Smooth muscle cell of the brain vasculature (primary cell): ENCODE measurements around the gene ZNF208.
"Not testable (repeated sequence)": the region's sequence is repeated elsewhere in the genome, so short reads cannot be mapped to it uniquely, and the experiment has no call there.

Experiments used
- DNase-seq: peaks from one replicate; pipeline ENCODE4 v3.0.0-alpha.2; 2012; ENCODE audit warnings: low read depth, low spot score

Gene ZNF208

DNA sequence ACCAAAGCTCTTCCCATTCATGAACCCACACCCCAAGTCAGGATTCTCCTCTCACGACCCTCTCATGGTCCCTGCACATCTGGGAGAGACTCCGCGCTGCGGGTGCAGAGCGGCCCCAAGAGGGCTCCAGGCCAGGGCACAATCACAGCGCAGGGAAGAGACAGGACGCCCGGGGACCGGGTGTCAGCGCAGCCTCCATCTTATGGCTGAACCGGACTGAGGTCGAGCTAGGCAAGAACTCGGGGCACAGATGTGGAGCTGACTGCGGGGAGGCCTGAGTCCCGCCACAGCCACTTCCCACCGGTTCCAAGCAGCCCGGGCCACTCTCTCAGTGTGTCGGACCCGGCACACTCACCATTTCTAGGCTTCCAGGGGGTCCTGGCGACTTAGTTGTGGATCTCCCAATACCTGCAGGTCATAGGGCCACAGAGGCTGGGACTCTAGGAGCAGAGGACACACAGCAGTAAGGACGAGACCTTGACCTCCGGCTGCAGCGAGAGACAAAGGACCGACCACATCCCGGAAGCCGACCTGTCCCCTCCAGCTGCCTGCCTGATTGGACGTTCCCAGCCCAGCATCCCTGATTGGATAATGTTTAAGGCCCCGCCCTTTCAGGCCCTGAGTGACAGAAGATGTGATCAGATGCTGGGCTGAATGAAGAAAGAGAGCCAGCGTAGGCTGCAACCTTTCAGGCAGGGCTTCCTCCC is at the start of gene ZNF208:
TSS of gene ZNF208 (minus strand) at position 507 of the 707 bp plus-strand sequence. CDS start at position 358, 149 bp downstream.
- not testable (repeated sequence) for DNase-seq

DNA sequence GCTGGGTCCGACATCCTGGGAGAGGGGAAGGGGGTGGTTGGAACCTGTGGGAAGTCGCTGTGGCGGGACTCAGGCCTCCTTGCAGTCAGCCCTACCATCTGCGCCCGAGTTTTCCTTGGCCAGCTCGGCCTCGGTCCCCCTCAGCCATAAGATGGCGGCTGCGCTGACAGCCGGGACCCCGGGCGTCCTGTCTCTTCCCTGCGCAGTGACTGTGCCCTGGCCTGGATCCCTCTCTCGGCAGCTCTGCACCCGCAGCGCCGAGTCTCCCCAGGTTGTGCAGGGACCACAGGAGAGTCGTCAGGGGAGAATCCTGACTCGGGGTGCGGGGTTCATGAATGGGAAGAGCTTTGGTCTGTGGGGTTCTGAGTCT is 41.9 kb upstream of the ZNF208 start:
- DNase-seq = no peak

DNA sequence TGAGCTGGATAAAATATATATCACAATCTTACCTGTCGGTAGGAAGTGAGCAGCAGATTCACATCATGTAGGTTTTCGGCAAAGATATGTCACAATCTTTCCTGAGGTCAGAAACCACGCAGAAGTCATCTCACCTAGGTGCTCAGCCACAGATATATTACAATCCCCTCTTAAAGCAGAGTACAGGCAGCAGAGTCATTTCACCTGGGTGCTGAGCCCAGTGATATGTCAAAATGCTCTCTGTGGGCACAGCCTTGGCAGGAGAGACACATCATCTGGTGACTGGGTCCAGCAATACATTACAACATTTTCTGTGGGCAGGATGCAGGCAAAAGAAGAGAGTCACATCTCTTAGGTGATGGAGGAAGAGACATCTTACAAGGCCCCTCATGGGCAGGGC is 30.4 kb upstream of the ZNF208 start:
- DNase-seq = not testable (repeated sequence)

DNA sequence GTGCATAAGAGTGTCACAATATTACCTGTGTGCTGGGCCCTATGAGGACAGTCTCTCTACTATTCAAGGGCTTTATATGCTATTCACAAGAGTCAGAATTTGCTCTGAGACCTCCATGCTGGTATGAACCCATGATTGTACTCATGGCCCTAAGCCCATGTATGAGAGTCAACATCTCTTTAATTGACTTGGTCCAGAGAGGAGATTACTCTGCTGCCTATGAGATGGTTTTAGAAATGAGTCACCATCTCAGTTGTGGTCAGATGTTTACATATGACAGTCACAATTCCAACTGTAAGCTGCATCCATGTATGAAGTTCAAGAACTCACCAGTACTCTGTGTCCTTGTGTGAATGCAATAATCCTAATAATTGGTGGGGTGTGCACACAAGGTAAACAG is 19.9 kb upstream of the ZNF208 start:
- DNase-seq = no peak

DNA sequence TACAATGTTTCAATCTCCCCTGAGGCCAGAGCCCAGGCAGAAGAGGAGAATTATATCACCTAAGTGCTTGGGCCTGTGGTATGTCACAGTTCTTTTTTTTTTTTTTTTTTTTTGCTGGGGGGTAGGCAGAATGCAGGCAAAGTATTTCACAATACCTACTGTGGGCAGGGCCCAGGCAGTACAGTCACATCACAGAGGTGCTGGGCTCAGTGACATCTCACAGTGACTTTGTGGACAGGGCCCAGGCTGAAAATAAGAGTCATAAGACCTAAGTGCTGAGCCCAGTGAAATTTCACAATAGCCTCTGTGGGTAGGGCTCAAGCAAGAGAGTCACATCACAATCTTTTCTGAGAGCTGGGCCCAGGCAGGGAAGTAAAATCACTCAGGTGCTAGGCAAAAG is 15.9 kb upstream of the ZNF208 start:
- DNase-seq = no peak

DNA sequence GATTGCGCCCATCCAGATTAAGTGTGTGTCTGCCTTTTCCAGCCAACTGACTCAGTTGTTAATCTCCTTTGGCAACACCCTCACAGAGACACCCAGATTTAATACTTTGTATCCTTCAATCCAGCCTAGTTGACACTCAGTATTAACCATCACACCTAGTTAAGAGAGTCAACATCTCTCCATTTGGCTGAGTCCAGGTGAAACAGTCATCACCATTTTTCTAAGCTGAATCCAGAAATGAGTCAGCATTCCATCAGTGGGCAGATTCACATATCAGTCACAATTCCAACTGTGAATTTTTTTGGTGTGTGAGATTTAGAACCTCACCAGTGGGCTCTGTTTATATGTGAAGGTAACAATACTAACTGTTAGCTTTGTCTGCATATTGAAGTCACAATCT is 14.8 kb upstream of the ZNF208 start:
- DNase-seq = not testable (repeated sequence)

DNA sequence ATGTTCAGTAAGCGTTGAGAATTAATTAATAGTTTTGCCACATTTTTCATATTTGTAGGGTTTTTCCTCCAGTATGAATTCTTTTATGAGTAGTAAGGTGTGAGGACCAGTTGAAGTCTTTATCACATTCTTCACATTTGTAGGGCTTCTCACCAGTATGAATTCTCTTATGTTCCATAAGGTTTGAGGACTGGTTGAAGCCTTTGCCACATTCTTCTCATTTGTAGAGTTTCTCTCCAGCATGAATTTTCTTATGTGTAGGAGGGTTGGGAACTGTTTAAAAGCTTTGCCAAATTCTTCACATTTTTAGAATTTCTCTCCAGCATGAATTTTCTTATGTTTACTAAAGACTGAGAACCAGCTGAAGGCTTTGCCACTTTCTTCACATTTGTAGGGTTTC is 40.3 kb downstream of the ZNF208 start:
- no peak for DNase-seq

DNA sequence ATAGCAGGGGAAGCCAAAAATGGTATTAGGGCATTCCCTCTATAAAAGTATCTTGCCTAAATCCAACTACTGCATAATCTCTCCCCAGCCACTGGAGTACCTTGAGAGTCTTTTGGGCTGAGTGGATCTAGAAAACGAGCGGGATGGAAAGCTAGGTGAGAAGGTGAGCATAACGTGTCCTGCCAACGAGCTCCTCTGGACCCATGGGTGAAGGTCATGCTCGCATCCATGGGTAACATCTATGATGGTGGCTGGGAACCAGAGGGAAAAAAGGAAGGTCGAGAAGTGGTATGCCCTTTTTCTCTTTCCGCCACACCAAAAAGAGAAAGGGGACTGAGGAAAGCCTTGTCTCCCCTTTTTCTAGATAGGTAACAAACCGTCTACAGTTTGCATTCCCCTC is 63.0 kb downstream of the ZNF208 start:
- no peak for DNase-seq

DNA sequence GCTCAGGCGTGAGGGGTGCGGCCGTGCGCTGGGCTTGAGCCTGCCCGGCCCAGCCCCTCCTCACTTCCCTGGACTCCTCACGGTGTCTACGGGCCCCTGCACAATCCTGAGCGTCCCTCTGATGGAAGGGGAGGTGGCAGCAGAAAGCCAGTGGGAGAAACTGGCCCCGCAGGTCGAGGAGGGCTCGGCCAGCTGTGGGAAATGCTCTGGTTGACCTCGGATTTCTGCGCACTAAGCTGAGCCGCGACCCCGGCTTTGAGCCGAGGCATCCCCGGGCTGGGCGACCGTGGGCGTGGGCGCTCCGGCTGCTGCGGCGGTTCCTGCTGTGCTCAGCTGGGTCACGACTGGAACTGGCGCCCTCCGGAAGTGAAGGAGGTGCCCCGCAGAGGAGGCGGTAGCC is 70.1 kb downstream of the ZNF208 start:
- DNase-seq = no peak

DNA sequence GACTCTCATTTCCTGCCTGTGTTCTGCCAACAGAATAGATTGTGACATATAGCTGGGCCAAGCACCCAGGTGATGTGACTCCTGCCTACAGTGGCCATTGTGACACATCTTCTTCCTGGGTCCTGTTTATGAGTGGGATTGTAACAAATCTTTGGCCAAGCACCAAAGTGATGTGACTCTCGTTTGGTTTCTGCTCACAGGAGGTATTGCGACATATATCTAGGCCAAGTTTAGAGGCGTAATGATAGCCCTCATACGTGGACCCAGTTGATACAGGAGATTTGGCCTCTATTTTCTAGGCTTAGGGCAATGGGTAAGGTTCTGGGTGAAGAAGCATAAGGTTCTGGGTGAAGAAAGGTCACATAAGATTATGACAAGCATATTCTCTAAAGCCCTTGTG is 76.2 kb downstream of the ZNF208 start:
- no peak for DNase-seq

DNA sequence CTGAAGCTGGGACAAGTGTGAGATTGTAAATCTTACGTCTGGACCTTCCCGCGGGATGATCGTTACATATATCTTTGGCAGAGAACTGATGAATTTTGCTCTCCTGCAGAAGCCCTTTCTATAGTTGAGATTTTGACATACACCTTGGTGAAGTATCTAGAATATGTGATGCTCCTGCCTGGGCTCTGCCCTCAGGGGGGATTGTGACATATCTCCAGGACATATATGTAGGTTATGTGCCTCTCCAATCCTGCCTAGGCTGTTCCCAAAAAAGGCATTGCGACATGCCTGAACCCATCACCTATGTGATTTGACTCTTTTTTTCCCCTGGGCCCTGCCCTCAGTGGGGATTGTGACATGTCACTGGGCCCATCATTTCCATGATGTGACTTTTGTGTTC is 76.6 kb downstream of the ZNF208 start:
- no peak for DNase-seq

DNA sequence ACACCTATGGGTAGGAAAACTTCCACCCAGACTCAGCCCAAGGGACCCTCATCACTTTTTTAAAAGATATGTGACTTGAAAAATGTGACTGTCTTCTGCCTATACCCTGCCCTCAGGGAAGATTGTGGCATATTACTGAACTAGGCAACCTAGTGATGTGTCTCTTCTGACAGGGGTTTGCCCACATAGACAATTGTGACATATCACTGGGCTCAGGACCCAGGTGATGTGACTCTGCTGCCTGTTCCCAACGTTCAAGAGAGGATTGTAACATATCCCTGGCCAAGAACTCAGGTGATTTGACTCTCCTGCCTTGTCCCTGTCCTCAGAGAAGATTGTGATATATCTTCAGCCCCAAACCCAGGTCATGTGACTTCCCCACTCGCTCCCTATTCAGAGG is 88.5 kb downstream of the ZNF208 start:
- DNase-seq = no peak

DNA sequence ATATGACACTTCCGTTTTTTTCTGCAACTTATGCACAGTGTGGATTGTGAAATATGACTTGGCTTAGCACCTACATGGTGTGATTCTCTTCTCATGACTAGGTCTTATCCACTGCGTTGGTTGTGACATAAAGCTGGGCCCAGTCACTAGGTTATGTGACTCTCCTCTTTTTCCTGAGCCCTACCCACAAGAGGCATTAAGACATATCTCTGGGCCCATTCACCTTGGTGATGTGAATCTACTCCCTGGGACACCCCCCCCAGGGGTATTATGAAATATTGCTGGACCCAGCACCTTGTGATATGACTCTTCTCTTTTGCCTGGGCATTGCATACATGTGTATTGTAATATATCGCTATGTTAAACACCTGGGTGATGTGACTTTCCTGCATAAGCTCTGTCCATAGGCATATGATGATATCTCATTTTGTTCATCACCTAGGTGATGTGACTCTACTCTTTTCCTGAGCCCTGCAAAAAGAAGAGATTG is 89.0 kb downstream of the ZNF208 start:
- DNase-seq = no peak

DNA sequence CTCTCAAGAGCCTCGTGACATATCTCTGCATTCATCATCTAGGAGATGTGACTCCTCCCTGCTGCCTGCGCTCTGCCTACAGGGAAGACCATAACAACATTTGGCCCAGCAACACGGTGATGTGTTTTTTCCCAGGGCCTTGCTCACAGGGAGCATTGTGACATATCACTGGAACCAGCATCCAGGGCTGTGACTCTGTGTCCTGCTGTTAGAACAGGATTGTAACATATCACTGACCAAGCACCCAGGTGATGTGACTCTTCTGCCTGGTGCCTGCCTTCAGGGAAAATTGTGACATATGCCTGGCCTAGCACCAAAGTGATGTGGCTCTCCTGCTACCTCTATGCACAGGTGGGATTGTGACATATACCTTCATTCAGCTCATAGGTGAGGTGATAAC is 95.3 kb downstream of the ZNF208 start:
- DNase-seq = no peak

DNA sequence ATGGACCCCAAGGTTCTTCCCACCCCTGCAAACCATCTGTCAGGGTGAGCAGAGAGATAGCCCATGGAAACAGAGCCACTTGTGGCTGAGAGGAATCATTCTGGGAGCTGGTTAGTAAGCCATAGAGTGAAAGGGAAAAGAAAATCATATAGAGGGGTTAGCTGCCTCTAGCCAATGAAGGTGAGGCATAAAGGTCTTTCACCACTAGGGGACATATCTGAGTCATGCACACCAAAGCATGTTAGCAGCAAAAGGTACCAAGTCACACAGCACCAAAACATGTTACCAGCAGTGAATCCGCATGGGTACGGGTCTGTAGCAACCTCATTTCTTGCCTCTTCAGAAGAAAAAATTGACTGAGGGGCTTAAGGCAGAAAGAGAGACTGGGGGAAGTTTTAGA is 98.1 kb downstream of the ZNF208 start:
- DNase-seq = no peak

DNA sequence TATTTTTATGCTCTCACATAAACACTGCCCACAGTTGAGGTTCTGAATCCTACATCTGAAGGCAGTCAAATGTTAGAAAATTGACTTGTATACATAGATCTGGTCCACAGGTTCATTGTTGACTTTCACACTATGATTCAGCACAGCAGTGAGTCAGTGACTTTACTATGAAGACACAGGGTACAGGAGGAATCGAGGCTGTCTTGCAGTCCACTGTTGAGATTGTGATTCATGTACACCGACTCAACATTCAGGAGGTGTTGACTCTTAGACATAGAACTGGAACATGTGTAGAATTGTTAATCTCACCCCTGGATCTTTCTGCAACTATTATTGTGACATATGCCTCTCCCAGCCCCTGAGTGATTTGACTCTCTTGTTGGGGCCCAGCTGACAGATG is 100.4 kb downstream of the ZNF208 start:
- DNase-seq = no peak

DNA sequence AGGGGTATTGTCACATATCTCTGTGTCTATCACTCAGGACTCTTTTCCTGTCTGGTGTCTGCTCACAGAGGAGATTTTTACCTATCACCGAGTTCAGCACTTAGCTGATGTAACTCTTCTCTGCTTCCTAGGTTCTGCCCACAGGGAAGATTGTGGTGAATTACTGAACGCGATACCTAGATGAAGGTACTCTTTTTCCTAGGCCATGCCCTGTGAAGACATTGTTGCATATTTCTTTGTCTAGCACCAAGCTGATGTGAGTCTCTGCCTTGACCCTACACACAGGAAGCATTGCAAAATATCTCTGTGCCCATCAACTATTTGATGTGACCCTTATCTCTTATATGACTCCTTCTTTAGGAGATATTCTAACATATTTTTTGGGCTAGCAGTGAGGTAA is 102.7 kb downstream of the ZNF208 start:
- DNase-seq = no peak

DNA sequence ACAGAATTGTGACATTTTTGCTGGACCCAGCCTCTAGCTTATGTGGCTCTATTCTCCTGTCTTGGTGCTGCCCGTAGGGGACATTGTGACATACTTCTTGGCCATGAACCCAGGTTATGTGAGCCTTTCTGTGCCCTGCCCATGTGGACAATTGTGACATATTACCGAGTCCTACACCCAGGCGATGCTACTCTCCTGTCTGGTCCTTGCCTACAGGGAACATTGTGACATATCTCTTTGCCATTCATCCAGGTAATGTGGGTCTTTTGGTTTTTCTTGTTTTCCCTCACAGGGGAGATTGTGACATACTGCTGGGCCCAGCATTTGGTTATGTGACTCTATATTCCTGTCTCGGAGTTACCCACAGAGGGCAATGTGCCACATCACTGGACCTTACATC is 103.2 kb downstream of the ZNF208 start:
- no peak for DNase-seq

DNA sequence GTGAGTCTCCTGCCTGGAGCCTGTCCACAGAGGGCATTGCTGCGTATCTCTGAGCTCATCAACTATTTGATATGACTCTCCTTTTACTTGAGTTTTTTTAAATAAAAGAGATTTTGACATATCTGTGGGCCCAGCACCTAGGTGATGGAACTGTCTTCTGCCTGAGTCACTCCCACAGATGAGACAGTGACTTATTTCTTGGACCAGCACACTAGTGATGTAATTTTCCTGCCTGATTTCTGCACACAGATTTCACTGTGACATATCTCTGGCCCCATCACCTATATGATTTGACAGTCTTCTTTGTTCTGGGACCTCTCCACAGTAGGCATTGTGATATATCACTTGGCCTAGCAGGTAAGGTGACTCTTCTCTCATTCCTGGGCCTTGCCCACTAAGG is 108.2 kb downstream of the ZNF208 start:
- DNase-seq = no peak

DNA sequence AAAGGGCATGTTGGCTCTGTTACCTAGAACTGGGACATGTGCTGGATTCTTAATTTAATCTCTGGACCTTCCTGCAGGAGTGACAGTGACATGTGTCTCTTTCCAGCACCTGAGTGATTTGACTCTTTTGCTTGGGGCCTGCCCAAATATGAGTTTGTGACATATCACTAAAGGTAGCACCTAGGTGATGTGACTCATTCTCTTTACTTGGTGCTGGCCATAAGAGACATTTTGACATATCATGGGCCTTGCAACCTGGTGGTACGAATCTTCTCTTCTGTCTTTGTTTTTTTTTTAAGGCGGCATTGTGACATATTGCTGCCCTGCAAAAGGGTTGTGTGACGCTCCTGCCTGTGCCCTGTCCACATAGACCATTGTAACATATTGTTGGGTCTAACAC is 108.9 kb downstream of the ZNF208 start:
- DNase-seq = no peak

DNA sequence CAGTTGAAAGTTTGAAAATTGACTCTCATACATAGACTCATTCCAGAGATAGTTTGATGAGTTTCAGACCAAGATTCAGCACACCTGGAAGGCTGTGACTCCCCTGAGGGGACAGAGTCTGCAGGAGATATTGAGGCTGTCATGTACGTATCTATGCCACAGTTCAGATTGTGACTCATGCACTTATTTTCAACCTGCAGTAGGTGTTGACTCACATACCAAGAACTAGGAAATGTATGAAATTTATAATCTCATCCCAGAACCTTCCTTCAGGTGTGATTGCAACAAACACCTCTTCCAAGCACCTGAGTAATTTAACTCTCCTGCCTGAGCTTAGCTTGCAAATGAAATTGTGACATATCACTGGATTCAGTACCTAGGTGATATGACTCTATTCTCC is 110.3 kb downstream of the ZNF208 start:
- DNase-seq = no peak

DNA sequence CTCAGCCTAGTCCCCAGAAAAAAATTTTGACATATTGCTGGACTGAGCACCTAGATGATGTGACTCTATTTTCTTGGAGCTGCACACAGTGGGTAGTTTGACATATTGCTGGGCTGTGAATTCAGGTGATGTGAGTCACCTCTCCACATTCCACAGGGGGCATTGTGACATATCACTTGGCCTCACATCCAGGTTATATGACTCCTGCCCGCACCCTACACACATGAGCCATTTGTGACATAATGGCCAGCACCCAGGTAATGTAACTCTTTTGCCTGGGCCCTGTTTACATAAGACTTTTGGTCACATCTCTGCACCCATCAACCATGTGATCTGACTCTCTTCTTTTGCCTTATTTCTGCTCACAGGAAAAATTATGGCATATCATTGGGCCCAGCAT is 119.7 kb downstream of the ZNF208 start:
- no peak for DNase-seq

DNA sequence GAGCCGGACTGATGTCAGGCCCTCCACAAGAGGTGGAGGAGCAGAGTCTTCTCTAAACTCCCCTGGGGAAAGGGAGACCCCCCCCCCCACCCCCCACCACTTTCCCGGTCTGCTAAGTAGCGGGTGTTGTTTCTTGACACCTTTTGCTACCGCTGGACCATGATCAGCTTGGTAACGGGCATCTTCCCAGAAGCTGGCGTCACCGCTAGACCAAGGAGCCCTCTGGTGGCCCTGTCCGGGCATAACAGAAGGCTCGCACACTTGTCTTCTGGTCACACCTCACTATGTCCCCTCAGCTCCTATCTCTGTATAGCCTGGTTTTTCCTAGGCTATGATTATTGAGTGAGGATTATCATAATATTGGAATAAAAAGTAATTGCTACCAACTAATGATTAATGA is 120.7 kb downstream of the ZNF208 start:
- not testable (repeated sequence) for DNase-seq

DNA sequence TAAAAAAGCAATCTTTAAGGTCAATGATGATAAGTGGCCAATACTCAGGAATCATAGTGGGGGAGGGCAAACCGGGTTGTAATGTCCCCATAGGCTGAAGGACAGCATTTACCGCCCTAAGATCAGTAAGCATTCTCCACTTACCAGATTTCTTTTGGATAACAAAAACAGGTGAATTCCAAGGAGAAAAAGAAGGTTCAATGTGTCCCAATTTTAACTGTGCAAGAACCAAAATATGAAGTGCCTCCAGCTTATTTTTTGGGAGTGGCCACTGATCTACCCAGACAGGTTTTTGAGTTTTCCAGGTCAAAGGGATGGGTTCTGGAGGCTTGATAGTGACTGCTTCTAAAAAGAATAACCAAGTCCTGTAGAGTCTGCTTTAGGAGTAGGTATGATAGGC is 125.2 kb downstream of the ZNF208 start:
- not testable (repeated sequence) for DNase-seq
